HCT116 (cell line): Measurements from ENCODE around the gene WDR70. TPM values are rescaled to one million over a fixed set of nuclear protein-coding genes. Genes with fewer than 3 reads are reported as not detected.

ENCODE experiments used
- ATAC-seq: fragments of 200-7000 bp; cut with Tn5 transposase; 2 replicates; pipeline ENCODE4 v1.9.1; 2020; ENCODE audit warnings: mild to moderate bottlenecking, moderate library complexity
- BruUV-seq: library from RNA; stranded (reverse); fragments of 400-500 nt; replicated peaks from 2 replicates; lab custom pipeline; 2021; lab: Mats Ljungman, UMichigan
- CTCF ChIA-PET: fragments of 300-600 bp; sonication (Branson Sonifier 250); formaldehyde crosslinking; loops from one replicate; lab custom pipeline; 2021; ENCODE audit warnings: antibody characterized with exemption; lab: Charles Lee
- POLR2A ChIA-PET: fragments of 300-600, 350-600 bp; sonication (Branson Sonifier 250); formaldehyde crosslinking; loops from one replicate; lab custom pipeline; 2021; ENCODE audit warnings: antibody characterized with exemption; lab: Charles Lee
- RAD21 ChIA-PET, 2 experiments: fragments of 300-600 bp; sonication (Branson Sonifier 250); formaldehyde crosslinking; loops; one replicate each; lab custom pipeline; 2023; ENCODE audit warnings: low total read pairs in 2 of 2; ENCODE audit not compliant: uncharacterized antibody in 2 of 2, unreplicated experiment in 2 of 2, low non-redundant PET in 1 of 2; lab: Charles Lee
- DNase-seq: peaks from one replicate; pipeline ENCODE4 v3.0.0-alpha.2; 2010; ENCODE audit warnings: low read depth, low spot score
- H2AFZ ChIP-seq: fragments of 200-600 bp; shearing (Covaris generic), sonication (generic); 2 replicates; pipeline ENCODE4 v1.6.1; 2017; ENCODE audit warnings: low read depth, mixed run types, mixed read lengths, antibody characterized with exemption, low read length; ENCODE audit not compliant: poor library complexity, severe bottlenecking
- H3K27ac ChIP-seq: 2 replicates; pipeline ENCODE4 v1.5.1; 2012; ENCODE audit warnings: low read depth, low read length
- H3K27me3 ChIP-seq: fragments of 200-600 bp; sonication (generic); 2 replicates; pipeline ENCODE4 v1.6.1; 2016; ENCODE audit warnings: mixed run types, low read length, mixed read lengths; ENCODE audit not compliant: insufficient read depth
- H3K36me3 ChIP-seq, 2 experiments: fragments of 200-500 bp in 1 of 2; fragments of 200-600 bp in 1 of 2; sonication (Bioruptor generic) in 1 of 2; sonication (generic) in 1 of 2; 2 replicates each; pipeline versions ENCODE4 v1.5.1 to v1.6.1; 2014 to 2016; ENCODE audit warnings: low read length in 2 of 2, inconsistent platforms in 1 of 2, mixed read lengths in 1 of 2, mixed run types in 1 of 2; ENCODE audit not compliant: insufficient read depth in 2 of 2, control insufficient read depth in 1 of 2
- H3K4me1 ChIP-seq, 2 experiments: fragments of 200-600 bp in 1 of 2; sonication (generic) in 1 of 2; 2 replicates each; pipeline versions ENCODE4 v1.5.1 to v1.6.1; 2012 to 2017; ENCODE audit warnings: low read length in 2 of 2, inconsistent platforms in 1 of 2, mild to moderate bottlenecking in 1 of 2, mixed read lengths in 1 of 2, mixed run types in 1 of 2, moderate library complexity in 1 of 2; ENCODE audit not compliant: insufficient read depth in 2 of 2, control insufficient read depth in 1 of 2
- H3K4me2 ChIP-seq: fragments of 200-600 bp; sonication (generic); 2 replicates; pipeline ENCODE4 v1.6.1; 2017; ENCODE audit warnings: mixed run types, low read length, mixed read lengths
- H3K4me3 ChIP-seq, 2 experiments: fragments of 200-600 bp in 1 of 2; sonication (generic) in 1 of 2; replicated peaks in 1 of 2; 2 replicates each; pipeline ENCODE4 v1.5.1; 2011 to 2016; ENCODE audit warnings: low read length in 2 of 2, control low read depth in 1 of 2, low read depth in 1 of 2, mild to moderate bottlenecking in 1 of 2, mixed read lengths in 1 of 2, mixed run types in 1 of 2
- H3K79me2 ChIP-seq: fragments of 200-600 bp; sonication (generic); 2 replicates; pipeline ENCODE4 v1.6.1; 2017; ENCODE audit warnings: mild to moderate bottlenecking, mixed run types, low read length, moderate library complexity, mixed read lengths; ENCODE audit not compliant: insufficient read depth
- H3K9ac ChIP-seq: fragments of 200-600 bp; sonication (generic); 2 replicates; pipeline ENCODE4 v1.6.1; 2016; ENCODE audit warnings: low read length, mixed read lengths
- H3K9me2 ChIP-seq: fragments of 200-600 bp; sonication (generic), shearing (Covaris generic); 2 replicates; pipeline ENCODE4 v1.6.1; 2017; ENCODE audit warnings: mixed run types, mild to moderate bottlenecking, moderate library complexity; ENCODE audit not compliant: insufficient read depth
- H3K9me3 ChIP-seq, 2 experiments: fragments of 200-500 bp in 1 of 2; fragments of 200-600 bp in 1 of 2; sonication (Bioruptor generic) in 1 of 2; sonication (generic) in 1 of 2; 2 replicates each; pipeline ENCODE4 v1.6.1; 2014 to 2017; ENCODE audit warnings: low read length in 2 of 2, mixed read lengths in 2 of 2, inconsistent platforms in 1 of 2, low read depth in 1 of 2, mild to moderate bottlenecking in 1 of 2, mixed run types in 1 of 2, moderate library complexity in 1 of 2; ENCODE audit not compliant: control insufficient read depth in 1 of 2, insufficient read depth in 1 of 2
- H4K20me1 ChIP-seq: fragments of 200-600 bp; sonication (generic), shearing (Covaris generic); 2 replicates; pipeline ENCODE4 v1.6.1; 2017; ENCODE audit warnings: mixed run types, mild to moderate bottlenecking, moderate library complexity; ENCODE audit not compliant: insufficient read depth
- ATF3 ChIP-seq: IDR thresholded peaks from 2 replicates; pipeline ENCODE4 v1.6.1; 2012
- CEBPB ChIP-seq: IDR thresholded peaks from 2 replicates; pipeline ENCODE4 v1.6.1; 2012; ENCODE audit warnings: low read depth
- EGR1 ChIP-seq: IDR thresholded peaks from 2 replicates; pipeline ENCODE4 v1.6.1; 2012; ENCODE audit warnings: low read depth
- FOSL1 ChIP-seq: IDR thresholded peaks from 2 replicates; pipeline ENCODE4 v1.6.1; 2012; ENCODE audit warnings: low read depth
- SIN3A ChIP-seq: IDR thresholded peaks from 2 replicates; pipeline ENCODE4 v1.6.1; 2012; ENCODE audit warnings: low read depth
- ZFX ChIP-seq: fragments of 450-650 bp; IDR thresholded peaks from 2 replicates; pipeline ENCODE4 v1.6.1; 2017
- intact Hi-C: fragments of 100-400 bp; cut with micrococcal nuclease; formaldehyde crosslinking; loops from 2 replicates; pipeline ENCODE4 v1.10.0; 2022
- total RNA-seq: library from RNA; stranded (reverse); gene quantifications from one replicate; pipeline ENCODE4 v1.2.1, GENCODE V29; 2021; ENCODE audit not compliant: unreplicated experiment
- TF ChIP-seq, protein P1 (sequence below), 3 experiments: fragments of 200-600 bp in 1 of 3; sonication (generic) in 1 of 3; IDR thresholded peaks in 2 of 3; conservative IDR thresholded peaks in 1 of 3; 2 replicates each; pipeline ENCODE4 v1.5.1; 2012 to 2017; ENCODE audit warnings: low read depth in 2 of 3, low read length in 2 of 3, antibody characterized with exemption in 1 of 3, borderline replicate concordance in 1 of 3, control low read depth in 1 of 3, mild to moderate bottlenecking in 1 of 3, mixed read lengths in 1 of 3, mixed run types in 1 of 3, moderate library complexity in 1 of 3; ENCODE audit not compliant: insufficient read depth in 1 of 3
- TF ChIP-seq, protein P2 (sequence below): IDR thresholded peaks from 2 replicates; pipeline ENCODE4 v1.6.1; 2012; ENCODE audit warnings: low read depth

Gene WDR70
- total RNA-seq, 1 experiment from 2014 or later = 31.1 TPM

DNA sequence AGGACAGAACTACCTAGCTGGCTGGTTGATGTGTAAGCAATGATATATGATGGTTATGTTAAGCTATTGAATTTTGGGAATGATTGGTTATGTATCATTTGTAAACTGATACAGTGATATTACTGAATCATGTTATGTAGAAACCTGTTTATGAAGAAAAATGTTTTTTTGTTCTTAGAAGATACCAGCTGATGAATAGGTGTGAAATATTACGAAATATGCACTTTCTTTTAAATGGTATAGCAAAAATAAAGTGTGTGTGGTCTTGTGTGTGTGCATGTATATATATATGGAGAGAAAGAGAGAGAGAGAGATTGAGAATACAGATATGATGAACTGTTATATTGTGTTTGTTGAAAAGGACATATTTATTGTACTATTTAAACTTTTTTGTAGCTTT, 164.1 kb downstream of the WDR70 start:
- Histone ChIP-seq H3K9me2 (no peaks in the 10 kb centered on the region), H3K27ac (no peak overlapping the region), H3K9ac (no peak overlapping the region), H3K36me3 (no peaks in the 10 kb centered on the region), H3K9me3 (no peaks in the 10 kb centered on the region), H3K4me1 (no peaks in the 10 kb centered on the region), H3K79me2 (no peaks in the 10 kb centered on the region), H3K27me3 (no peaks in the 10 kb centered on the region), H4K20me1 (no peaks in the 10 kb centered on the region), H3K4me2 (no peak overlapping the region), H2AFZ (no peak overlapping the region), H3K4me3 (no peak overlapping the region)
- ChIA-PET CTCF (interaction anchor here (1.5 kb wide), 1 partner anchor 12 kb away, joined by 3 read pairs; no protein-coding TSS in a partner anchor), POLR2A (no interaction called here), RAD21 (no interaction called here)
- TF ChIP-seq, protein P1, sequence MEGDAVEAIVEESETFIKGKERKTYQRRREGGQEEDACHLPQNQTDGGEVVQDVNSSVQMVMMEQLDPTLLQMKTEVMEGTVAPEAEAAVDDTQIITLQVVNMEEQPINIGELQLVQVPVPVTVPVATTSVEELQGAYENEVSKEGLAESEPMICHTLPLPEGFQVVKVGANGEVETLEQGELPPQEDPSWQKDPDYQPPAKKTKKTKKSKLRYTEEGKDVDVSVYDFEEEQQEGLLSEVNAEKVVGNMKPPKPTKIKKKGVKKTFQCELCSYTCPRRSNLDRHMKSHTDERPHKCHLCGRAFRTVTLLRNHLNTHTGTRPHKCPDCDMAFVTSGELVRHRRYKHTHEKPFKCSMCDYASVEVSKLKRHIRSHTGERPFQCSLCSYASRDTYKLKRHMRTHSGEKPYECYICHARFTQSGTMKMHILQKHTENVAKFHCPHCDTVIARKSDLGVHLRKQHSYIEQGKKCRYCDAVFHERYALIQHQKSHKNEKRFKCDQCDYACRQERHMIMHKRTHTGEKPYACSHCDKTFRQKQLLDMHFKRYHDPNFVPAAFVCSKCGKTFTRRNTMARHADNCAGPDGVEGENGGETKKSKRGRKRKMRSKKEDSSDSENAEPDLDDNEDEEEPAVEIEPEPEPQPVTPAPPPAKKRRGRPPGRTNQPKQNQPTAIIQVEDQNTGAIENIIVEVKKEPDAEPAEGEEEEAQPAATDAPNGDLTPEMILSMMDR (IDR thresholded peaks at IDR 0.05 in 2 of 3, conservative IDR thresholded peaks at IDR 0.05 in 1 of 3; ENCODE audit: borderline replicate concordance in 1 of 3, insufficient read depth in 1 of 3, low read depth in 2 of 3, low read length in 2 of 3) = no peak
- no peak for TF ChIP-seq FOSL1
- TF ChIP-seq, protein P2, sequence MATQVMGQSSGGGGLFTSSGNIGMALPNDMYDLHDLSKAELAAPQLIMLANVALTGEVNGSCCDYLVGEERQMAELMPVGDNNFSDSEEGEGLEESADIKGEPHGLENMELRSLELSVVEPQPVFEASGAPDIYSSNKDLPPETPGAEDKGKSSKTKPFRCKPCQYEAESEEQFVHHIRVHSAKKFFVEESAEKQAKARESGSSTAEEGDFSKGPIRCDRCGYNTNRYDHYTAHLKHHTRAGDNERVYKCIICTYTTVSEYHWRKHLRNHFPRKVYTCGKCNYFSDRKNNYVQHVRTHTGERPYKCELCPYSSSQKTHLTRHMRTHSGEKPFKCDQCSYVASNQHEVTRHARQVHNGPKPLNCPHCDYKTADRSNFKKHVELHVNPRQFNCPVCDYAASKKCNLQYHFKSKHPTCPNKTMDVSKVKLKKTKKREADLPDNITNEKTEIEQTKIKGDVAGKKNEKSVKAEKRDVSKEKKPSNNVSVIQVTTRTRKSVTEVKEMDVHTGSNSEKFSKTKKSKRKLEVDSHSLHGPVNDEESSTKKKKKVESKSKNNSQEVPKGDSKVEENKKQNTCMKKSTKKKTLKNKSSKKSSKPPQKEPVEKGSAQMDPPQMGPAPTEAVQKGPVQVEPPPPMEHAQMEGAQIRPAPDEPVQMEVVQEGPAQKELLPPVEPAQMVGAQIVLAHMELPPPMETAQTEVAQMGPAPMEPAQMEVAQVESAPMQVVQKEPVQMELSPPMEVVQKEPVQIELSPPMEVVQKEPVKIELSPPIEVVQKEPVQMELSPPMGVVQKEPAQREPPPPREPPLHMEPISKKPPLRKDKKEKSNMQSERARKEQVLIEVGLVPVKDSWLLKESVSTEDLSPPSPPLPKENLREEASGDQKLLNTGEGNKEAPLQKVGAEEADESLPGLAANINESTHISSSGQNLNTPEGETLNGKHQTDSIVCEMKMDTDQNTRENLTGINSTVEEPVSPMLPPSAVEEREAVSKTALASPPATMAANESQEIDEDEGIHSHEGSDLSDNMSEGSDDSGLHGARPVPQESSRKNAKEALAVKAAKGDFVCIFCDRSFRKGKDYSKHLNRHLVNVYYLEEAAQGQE = no peak
- TF ChIP-seq SIN3A = no peak
- TF ChIP-seq CEBPB = no peak
- no peak for TF ChIP-seq ZFX
- no peak for TF ChIP-seq ATF3
- TF ChIP-seq EGR1 = no peak
- ATAC-seq (no peak), DNase-seq (no peak)
- BruUV-seq = no TSS peak
- intact Hi-C loops = no loop called here
